NCI-H146 treated with DMSO at 0.1 percent for 48 hours (cell line): ENCODE measurements around the gene ZNF296.

Experiments used
- DNase-seq: peaks from one replicate; lab custom pipeline; 2025; ENCODE audit not compliant: unreplicated experiment; lab: John Stamatoyannopoulos, UW

Gene ZNF296

GRCh38 chr19:45061965-45062364 lies 14.3 kb downstream of the ZNF296 start:
- DNase-seq, result no peak

DNA sequence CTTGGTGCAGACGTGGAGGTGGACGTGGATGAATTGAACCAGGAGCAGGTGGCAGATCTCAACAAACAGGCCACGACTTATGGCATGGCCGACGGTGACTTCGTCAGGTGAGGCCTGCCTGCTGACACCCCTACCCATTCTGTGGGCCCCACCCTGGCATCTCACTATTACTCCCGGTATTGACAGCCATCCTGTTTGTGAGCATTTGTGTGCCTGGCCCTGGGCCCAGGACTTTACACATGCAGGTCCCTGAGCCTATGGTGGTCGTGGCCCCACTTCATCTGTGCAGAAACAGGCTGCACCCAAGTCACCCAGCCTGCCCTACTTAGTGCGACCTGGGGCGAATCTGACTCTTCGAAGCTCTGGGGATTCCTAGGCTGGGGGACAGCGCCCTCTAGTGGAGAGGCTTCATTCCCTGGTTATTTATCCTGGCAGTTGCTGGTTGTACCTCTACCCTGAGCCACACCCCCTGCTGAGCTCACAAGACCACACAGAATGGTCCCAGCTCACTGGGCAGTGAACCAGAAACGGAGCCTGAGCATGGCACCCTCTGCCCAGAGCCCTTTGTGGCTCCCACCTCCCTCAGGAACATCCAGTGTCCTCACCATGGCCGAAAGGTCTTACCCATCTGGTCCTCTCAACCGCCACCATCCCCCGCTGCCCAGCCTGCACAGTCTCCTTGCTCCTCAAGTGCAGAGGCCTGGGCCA lies 16.9 kb downstream of the ZNF296 start:
- DNase-seq, result no peak

GRCh38 chr19:45058622-45059159 lies 17.6 kb downstream of the ZNF296 start:
- no peak for DNase-seq

DNA sequence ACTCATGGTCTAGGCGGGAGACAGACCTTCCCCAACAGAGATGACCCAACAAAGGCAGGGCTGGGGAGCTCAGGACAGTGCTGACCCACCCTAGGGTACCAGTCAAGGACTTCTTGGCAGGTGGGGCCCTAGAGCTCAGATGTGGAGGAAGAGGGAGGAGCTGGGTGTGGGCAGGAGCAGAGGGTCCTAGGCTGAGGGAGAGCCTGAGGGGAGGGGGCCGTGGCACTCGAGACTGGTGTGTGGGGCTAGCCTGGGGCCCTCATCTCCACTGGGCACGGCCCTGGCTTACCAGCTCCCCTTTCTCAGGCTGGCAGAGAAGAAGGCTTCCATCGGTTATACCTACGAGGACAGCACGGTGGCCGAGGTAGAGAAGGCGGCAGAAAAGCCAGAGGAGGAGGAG lies 18.8 kb downstream of the ZNF296 start:
- no peak for DNase-seq

DNA sequence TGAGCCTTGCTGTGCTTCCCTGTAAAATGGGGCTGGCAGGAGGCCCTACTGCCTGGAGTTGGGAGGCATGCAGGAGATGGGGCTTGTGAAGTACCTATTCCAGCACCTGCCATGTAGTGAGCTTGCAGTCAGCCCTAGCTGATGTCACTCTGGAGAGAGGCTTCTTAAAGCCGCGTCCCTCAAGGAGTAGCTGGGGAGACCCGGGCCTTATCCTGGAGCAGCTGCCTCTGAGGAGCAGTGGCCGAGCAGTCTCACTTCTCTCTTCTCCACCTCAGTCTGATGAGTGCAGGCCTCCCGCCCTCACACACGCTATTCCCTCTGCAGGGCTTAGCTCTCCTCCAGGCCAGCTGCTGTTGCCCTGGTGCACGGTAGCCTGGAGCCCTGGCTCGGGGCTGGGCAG lies 19.4 kb downstream of the ZNF296 start:
- DNase-seq, result no peak

DNA sequence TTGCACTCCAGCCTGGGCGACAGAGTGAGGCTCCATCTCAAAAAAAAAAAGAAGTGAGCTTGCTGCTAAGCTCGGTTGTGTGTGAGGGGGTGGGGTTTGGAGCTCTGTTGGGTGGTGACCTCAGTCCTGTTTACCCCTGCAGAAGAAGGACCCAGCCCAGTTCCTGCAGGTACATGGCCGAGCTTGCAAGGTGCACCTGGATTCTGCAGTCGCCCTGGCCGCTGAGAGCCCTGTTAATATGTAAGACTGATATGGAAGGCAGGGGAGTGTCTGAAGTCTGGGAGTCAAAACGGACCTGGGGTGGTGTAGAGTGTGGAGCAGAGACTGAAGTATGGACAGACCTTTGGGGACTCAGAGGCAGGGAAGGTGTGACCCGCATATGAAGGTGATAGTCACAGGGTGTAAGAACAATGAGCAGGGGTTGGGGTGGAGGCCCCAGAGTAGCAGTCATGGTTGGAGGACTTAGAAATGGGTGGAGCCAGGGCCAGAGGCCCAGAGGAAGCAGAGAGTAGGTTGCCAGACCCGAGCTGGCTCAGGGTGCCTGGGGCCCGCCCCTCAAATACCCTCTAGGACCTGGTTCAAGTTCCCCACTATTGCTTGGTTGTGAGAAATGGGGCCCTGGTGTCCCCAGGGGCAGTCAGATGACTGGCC lies 24.2 kb downstream of the ZNF296 start:
- DNase-seq, result no peak

DNA sequence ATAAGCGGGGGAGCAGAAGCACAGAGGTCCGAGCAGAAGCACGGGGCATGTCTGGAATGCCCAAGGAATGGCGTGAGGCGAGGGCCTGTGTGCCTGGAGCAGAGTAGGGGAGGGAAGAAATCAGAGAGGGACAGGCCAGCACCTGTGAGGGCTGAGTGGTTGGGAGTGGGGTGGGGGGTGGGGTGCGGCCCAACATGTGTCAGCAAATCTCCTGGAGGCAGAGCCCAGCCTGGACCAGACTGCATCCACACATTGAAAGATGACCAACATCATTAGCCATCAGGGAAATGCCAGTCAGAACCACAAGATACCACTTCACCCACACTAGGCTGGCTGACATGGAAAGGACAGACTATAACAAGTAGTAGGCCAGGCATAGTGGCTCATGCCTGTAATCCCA lies 26.2 kb downstream of the ZNF296 start:
- no peak for DNase-seq

GRCh38 chr19:45049073-45049736 lies 27.1 kb downstream of the ZNF296 start:
- DNase-seq, result no peak

DNA sequence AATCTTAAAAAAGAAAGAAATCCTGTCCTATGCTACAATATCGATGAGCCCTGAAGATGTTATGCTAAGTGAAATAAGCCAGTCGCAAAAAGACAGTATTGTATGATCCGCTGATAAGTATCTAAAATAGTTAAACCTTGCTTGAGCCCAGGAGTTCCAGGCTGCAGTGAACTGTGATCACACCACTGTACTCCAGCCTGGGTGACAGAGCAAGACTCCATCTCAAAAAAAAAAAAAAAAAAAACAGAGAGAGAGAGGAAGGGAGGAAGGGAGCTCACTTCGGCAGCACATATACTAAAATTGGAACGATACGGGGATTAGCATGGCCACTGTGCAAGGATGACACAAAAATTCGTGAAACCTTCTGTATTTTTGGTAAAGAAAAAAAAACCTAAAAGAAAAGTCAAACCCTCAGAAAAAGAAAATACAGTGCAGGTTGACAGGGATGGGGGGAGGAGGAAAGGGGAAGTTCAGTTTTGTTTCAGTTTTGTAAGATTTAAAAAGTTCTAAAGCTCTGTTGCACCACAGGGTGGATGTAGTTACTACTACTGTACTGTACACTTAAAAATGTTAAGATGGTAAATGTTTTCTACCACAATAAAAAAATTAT lies 29.0 kb downstream of the ZNF296 start:
- DNase-seq, result no peak

- no peak for DNase-seq
These were observed 29.9 kb downstream of the ZNF296 start for GRCh38 chr19:45046355-45046754.

DNA sequence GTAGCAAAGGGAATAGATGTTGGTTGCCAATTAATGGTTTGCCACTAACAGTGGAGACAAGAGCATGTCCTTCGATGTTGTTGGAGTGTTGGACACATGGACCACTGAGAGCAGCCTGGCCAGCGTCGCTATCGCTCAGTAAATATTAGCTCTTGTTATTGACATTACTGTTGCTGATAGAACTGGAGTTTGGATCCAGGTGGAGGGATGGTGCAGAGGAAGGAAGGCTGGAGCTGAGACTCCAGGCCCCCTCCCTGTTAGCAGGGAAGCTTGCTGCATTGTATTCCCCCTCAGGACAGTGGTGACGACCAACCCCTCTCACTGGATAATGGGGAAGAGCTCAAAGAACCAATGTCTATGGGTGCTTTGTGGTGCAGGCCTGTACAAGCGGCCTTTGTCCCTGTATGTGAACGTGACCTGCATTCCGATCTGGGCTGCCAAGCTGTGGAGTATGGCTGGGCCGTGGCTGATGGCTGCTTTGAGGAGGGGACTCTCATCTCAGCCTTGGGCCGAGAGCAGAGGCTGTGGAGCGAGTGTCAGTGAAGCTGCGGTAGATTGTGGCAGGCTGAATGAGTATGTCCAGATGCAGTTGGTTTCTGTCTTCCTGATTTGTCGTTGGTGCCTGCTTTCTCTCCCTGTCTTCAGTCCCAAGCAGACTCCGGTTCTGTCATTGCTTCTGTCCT lies 30.5 kb downstream of the ZNF296 start:
- peak; percentile 13 for DNase-seq

DNA sequence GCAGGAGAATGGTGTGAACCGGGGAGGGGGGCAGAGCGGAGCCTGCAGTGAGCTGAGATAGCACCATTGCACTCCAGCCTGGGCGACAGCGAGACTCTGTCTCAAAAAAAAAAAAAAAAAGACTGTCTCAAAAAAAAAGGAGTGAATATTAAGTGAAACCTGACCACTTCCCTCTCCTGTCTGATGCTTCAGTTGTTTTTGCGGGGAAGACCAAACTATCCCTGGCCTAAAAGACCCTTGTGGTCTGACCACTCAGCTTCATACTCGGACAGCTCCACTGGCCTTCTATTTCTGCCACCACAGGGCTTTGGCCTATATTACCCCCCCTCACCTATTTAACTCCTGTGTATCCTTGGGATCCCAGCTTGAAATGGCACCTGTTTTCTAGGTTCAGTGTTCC lies 35.2 kb downstream of the ZNF296 start:
- DNase-seq, result no peak

DNA sequence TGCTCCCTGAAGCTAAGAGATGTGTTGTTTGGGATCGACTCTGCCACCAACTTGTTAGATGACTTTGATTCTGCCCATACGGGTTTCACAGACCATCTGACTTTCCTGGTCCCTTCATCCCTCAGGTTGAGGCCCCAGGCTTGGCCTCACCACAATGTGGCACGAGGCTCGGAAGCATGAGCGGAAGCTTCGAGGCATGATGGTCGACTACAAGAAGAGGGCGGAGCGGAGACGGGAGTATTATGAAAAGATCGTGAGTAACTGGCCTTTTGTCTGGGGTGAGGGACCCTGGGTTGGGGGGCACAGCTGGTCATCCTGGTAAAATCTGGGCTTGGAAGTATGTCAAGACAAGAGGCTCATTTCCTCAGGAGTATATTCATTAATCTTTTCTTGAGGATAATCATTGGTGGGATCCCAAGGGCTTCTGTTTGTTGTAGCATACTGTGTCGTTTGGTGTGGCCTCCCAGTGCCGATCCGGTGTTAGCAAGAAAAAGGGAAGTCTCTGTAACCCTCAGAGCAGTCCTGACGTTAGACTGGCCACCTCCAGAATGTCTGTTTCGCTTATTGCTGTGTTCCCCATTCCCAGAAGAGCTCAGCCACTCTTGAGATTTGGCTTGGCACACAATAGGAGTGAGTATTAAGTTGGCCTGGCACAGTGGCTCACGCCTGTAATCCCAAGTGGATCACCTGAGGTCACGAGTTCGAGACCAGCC lies 36.1 kb downstream of the ZNF296 start:
- DNase-seq, result no peak

- DNase-seq, result peak; percentile 92
These were observed 37.1 kb downstream of the ZNF296 start, which contains the start of gene CLASRP for GRCh38 chr19:45038931-45039893. CLASRP (plus strand) TSS chr19:45039045; CDS start chr19:45040213, 1,168 bp downstream.

- DNase-seq, result no peak
These were observed 38.7 kb downstream of the ZNF296 start for GRCh38 chr19:45037393-45038169.

GRCh38 chr19:45035755-45036154 lies 40.5 kb downstream of the ZNF296 start:
- no peak for DNase-seq

GRCh38 chr19:45032421-45032820 lies 43.9 kb downstream of the ZNF296 start:
- DNase-seq, result no peak

DNA sequence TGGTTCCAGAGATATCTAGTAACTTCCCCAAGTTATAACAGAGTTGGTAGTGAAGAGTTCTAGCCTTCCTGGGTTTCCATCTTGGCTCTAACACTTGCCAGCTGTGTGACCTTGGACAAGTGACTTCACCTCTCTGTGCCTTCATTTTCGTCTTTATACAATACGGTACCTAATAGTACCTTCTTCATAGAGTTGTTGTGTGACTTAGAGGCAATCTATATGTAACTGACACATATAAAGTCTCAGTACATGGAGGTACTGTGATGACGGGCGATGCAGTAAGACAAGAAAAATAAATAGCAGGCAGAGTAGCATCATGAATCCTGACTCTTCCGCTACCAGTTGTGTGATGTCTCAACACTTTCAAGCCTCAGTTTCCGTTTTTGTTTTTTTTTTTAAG lies 45.5 kb downstream of the ZNF296 start:
- DNase-seq, result no peak
